K562 (cell line): Measurements from ENCODE around the gene SLC10A3. TPM values are rescaled to one million over a fixed set of nuclear protein-coding genes. Genes with fewer than 3 reads are reported as not detected.

Experiments
- GATAD2B ChIP-seq: fragments of 450-650 bp; IDR thresholded peaks from 2 replicates; pipeline ENCODE4 v1.6.1; 2017; ENCODE audit warnings: mild to moderate bottlenecking, borderline replicate concordance
- JUN ChIP-seq, 2 experiments: sonication (generic) in 1 of 2; formaldehyde crosslinking in 1 of 2; IDR thresholded peaks; 2 replicates each; pipeline versions ENCODE4 v1.6.1 to v1.8.0; 2012 to 2022; ENCODE audit warnings: borderline replicate concordance in 2 of 2, mild to moderate bottlenecking in 2 of 2, improper control_type of control experiment in 1 of 2, low read depth in 1 of 2, low read length in 1 of 2, missing genetic modification reagents in 1 of 2
- KDM1A ChIP-seq, 2 experiments: fragments of 450-650 bp; IDR thresholded peaks; 2 replicates each; pipeline ENCODE4 v1.6.1; 2016; ENCODE audit warnings: mild to moderate bottlenecking in 2 of 2
- TAF9B ChIP-seq: fragments of 450-650 bp; IDR thresholded peaks from 2 replicates; pipeline ENCODE4 v1.6.1; 2018; ENCODE audit warnings: mild to moderate bottlenecking; ENCODE audit not compliant: partially characterized antibody
- ZFX ChIP-seq: sonication (generic); formaldehyde crosslinking; IDR thresholded peaks from 2 replicates; pipeline ENCODE4 v1.8.0; 2022; ENCODE audit warnings: mild to moderate bottlenecking, missing genetic modification reagents, moderate library complexity
- ZNF324 ChIP-seq: fragments of 250-450 bp; sonication (Bioruptor Pico); IDR thresholded peaks from 2 replicates; pipeline ENCODE4 v1.4.0; 2020; ENCODE audit warnings: mild to moderate bottlenecking
- polyA plus RNA-seq, 8 experiments: library from polyadenylated mRNA; depleted of rRNA in 4 of 8; stranded (reverse) in 5 of 8; unstranded in 3 of 8; fragments of >200 nt; fragmentation: Nextera tagmentation in 2 of 8; fragmentation: Illumina TruSeq in 1 of 8; extraction: Ambion mirVana in 2 of 8; extraction: Trizol in 1 of 8; gene quantifications; 2 replicates each; pipeline versions ENCODE4 v1.2.1 to v1.2.3, GENCODE V29; 2011 to 2014; ENCODE audit warnings: inconsistent platforms in 1 of 8, missing spikeins in 1 of 8
- total RNA-seq, 7 experiments: library from RNA; depleted of rRNA in 6 of 7; stranded (reverse); fragments of >200 nt in 6 of 7; fragmentation: Illumina TruSeq in 2 of 7; extraction: Trizol in 2 of 7; gene quantifications; 2 replicates each; pipeline versions ENCODE4 v1.2.1 to v1.2.3, GENCODE V29; 2011 to 2021; ENCODE audit warnings: low replicate concordance in 1 of 7
- TF ChIP-seq, protein P1 (sequence below): sonication (generic); formaldehyde crosslinking; IDR thresholded peaks from 2 replicates; pipeline ENCODE4 v1.8.0; 2022; ENCODE audit warnings: mild to moderate bottlenecking, low read depth, missing genetic modification reagents
- TF ChIP-seq, protein P2 (sequence below): fragments of 450-650 bp; IDR thresholded peaks from 2 replicates; pipeline ENCODE4 v1.6.1; 2016; ENCODE audit warnings: mild to moderate bottlenecking, moderate library complexity
- TF ChIP-seq, protein P3 (sequence below): fragments of 250-450 bp; sonication (Bioruptor Pico); IDR thresholded peaks from 2 replicates; pipeline ENCODE4 v1.4.0; 2020; ENCODE audit warnings: mild to moderate bottlenecking, moderate library complexity
- TF ChIP-seq, protein P4 (sequence below): fragments of 250-450 bp; sonication (Bioruptor Pico); IDR thresholded peaks from 2 replicates; pipeline ENCODE4 v1.4.0; 2020

SLC10A3 gene
- total and polyA plus RNA-seq, 9 of the 15 experiments (the other 6 are each of a cell fraction or from before 2014, with no cell fraction given), result 5.2 to 30.6 (median 16.7) TPM

DNA sequence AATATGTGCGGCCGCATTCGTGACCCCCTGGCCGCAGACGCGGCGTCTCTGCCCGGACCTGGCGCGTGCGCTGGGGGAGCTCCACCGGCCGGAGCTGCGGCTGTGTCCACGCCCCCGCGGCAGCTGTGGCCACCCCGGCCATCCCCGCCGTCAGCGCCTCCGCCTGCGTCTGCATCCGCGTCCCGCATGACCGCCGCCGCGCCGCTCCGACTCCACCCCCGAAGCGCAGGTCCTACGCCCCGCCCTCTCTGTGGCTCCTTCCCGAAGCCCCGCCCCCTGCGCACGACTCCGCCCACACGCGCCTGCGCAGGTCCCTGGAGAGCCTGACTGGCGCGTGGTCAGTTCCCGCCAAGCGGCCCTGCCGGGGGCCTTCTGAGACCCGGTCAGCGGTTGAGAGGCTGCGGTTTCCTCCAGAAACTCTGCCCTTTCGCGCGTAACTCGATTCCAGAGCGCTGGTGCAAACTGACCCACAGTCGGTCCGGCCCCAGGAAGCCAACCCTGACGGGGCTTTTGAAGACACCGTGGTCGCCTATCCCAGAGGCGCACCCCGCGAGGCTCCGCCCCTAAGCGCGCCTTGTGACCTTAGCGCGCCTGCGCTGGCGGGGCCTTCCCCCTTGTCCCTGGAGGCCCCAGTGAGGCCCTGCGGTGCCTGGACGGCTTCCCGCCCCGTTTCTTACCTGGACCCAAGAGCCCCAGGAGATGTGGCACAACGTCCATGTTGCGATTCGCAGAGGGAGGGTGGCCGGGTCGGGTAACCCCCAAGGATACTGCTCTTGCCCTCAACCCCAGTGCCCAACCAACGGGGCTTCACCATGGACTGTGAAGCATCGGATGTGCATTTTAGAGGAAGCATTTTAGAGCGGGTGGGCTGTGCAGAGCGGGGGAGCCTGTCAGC lies 11.5 kb downstream of the SLC10A3 start, which contains the start of gene LAGE3 (continued):
- TF ChIP-seq, protein P1, sequence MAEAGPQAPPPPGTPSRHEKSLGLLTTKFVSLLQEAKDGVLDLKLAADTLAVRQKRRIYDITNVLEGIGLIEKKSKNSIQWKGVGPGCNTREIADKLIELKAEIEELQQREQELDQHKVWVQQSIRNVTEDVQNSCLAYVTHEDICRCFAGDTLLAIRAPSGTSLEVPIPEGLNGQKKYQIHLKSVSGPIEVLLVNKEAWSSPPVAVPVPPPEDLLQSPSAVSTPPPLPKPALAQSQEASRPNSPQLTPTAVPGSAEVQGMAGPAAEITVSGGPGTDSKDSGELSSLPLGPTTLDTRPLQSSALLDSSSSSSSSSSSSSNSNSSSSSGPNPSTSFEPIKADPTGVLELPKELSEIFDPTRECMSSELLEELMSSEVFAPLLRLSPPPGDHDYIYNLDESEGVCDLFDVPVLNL, result peak; percentile 87
- TF ChIP-seq, protein P2, sequence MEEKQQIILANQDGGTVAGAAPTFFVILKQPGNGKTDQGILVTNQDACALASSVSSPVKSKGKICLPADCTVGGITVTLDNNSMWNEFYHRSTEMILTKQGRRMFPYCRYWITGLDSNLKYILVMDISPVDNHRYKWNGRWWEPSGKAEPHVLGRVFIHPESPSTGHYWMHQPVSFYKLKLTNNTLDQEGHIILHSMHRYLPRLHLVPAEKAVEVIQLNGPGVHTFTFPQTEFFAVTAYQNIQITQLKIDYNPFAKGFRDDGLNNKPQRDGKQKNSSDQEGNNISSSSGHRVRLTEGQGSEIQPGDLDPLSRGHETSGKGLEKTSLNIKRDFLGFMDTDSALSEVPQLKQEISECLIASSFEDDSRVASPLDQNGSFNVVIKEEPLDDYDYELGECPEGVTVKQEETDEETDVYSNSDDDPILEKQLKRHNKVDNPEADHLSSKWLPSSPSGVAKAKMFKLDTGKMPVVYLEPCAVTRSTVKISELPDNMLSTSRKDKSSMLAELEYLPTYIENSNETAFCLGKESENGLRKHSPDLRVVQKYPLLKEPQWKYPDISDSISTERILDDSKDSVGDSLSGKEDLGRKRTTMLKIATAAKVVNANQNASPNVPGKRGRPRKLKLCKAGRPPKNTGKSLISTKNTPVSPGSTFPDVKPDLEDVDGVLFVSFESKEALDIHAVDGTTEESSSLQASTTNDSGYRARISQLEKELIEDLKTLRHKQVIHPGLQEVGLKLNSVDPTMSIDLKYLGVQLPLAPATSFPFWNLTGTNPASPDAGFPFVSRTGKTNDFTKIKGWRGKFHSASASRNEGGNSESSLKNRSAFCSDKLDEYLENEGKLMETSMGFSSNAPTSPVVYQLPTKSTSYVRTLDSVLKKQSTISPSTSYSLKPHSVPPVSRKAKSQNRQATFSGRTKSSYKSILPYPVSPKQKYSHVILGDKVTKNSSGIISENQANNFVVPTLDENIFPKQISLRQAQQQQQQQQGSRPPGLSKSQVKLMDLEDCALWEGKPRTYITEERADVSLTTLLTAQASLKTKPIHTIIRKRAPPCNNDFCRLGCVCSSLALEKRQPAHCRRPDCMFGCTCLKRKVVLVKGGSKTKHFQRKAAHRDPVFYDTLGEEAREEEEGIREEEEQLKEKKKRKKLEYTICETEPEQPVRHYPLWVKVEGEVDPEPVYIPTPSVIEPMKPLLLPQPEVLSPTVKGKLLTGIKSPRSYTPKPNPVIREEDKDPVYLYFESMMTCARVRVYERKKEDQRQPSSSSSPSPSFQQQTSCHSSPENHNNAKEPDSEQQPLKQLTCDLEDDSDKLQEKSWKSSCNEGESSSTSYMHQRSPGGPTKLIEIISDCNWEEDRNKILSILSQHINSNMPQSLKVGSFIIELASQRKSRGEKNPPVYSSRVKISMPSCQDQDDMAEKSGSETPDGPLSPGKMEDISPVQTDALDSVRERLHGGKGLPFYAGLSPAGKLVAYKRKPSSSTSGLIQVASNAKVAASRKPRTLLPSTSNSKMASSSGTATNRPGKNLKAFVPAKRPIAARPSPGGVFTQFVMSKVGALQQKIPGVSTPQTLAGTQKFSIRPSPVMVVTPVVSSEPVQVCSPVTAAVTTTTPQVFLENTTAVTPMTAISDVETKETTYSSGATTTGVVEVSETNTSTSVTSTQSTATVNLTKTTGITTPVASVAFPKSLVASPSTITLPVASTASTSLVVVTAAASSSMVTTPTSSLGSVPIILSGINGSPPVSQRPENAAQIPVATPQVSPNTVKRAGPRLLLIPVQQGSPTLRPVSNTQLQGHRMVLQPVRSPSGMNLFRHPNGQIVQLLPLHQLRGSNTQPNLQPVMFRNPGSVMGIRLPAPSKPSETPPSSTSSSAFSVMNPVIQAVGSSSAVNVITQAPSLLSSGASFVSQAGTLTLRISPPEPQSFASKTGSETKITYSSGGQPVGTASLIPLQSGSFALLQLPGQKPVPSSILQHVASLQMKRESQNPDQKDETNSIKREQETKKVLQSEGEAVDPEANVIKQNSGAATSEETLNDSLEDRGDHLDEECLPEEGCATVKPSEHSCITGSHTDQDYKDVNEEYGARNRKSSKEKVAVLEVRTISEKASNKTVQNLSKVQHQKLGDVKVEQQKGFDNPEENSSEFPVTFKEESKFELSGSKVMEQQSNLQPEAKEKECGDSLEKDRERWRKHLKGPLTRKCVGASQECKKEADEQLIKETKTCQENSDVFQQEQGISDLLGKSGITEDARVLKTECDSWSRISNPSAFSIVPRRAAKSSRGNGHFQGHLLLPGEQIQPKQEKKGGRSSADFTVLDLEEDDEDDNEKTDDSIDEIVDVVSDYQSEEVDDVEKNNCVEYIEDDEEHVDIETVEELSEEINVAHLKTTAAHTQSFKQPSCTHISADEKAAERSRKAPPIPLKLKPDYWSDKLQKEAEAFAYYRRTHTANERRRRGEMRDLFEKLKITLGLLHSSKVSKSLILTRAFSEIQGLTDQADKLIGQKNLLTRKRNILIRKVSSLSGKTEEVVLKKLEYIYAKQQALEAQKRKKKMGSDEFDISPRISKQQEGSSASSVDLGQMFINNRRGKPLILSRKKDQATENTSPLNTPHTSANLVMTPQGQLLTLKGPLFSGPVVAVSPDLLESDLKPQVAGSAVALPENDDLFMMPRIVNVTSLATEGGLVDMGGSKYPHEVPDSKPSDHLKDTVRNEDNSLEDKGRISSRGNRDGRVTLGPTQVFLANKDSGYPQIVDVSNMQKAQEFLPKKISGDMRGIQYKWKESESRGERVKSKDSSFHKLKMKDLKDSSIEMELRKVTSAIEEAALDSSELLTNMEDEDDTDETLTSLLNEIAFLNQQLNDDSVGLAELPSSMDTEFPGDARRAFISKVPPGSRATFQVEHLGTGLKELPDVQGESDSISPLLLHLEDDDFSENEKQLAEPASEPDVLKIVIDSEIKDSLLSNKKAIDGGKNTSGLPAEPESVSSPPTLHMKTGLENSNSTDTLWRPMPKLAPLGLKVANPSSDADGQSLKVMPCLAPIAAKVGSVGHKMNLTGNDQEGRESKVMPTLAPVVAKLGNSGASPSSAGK, result peak; percentile 100
- TF ChIP-seq GATAD2B (peak; percentile 59; the same call in 1 of the 2 replicates), TAF9B (peak; percentile 55), KDM1A (IDR thresholded peaks at IDR 0.05) (no peak), JUN (IDR thresholded peaks at IDR 0.05; ENCODE audit: borderline replicate concordance, low read depth, low read length) (no peak; the same call in 1 of the 2 replicates), JUN (CRISPR knock-in tag; IDR thresholded peaks at IDR 0.05; ENCODE audit: borderline replicate concordance) (no peak; the same call in 1 of the 2 replicates), ZNF324 (CRISPR knock-in tag) (no peak), ZFX (CRISPR knock-in tag) (no peak)
- TF ChIP-seq, protein P3, sequence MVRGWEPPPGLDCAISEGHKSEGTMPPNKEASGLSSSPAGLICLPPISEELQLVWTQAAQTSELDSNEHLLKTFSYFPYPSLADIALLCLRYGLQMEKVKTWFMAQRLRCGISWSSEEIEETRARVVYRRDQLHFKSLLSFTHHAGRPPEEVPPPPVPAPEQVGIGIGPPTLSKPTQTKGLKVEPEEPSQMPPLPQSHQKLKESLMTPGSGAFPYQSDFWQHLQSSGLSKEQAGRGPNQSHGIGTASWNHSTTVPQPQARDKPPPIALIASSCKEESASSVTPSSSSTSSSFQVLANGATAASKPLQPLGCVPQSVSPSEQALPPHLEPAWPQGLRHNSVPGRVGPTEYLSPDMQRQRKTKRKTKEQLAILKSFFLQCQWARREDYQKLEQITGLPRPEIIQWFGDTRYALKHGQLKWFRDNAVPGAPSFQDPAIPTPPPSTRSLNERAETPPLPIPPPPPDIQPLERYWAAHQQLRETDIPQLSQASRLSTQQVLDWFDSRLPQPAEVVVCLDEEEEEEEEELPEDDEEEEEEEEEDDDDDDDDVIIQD (CRISPR knock-in tag), result no peak
- TF ChIP-seq, protein P4, sequence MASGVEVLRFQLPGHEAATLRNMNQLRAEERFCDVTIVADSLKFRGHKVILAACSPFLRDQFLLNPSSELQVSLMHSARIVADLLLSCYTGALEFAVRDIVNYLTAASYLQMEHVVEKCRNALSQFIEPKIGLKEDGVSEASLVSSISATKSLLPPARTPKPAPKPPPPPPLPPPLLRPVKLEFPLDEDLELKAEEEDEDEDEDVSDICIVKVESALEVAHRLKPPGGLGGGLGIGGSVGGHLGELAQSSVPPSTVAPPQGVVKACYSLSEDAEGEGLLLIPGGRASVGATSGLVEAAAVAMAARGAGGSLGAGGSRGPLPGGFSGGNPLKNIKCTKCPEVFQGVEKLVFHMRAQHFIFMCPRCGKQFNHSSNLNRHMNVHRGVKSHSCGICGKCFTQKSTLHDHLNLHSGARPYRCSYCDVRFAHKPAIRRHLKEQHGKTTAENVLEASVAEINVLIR (CRISPR knock-in tag), result no peak
